ENCODE data around the gene SAXO1.
"Not testable (repeated sequence)": the region's sequence is repeated elsewhere in the genome, so short reads cannot be mapped to it uniquely, and the experiment has no call there.

The SAXO1 gene

DNA sequence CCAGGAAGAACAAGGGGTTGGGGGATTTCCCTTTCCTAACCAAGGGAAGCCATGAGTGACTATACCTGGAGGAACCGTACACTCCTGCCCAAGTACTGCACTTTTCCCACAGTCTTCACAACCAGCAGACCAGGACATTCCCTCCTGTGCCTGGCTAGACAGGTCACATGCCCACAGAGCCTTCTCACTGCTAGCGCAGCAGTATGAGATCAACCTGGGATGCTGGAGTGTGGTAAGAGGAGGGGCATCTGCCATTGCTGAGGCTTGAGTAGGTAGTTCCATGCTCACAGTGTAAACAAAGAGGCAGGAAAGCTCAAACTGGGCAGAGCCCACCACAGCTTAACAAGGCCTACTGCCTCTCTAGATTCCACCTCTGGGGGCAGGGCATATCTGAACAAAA is 35.9 kb downstream of the SAXO1 start:
- DNase-seq, result no peak

DNA sequence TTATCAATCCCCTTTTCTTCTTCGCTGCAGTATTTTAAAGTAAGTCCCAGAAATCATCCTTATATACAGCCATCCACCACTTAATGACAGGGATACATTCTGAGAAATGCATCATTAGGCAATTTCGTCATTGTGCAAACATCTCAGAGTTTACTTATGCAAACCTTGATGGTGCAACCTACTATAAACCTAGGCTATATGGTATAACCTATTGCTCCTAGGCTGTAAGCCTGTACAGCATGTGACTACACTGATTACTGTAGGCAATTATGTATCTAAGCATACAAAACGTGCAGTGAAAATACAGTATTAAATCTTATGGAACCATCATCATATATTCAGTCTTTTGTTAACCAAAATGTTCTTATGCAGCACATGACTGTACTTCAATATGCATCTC is 36.8 kb downstream of the SAXO1 start:
- no peak for DNase-seq

DNA sequence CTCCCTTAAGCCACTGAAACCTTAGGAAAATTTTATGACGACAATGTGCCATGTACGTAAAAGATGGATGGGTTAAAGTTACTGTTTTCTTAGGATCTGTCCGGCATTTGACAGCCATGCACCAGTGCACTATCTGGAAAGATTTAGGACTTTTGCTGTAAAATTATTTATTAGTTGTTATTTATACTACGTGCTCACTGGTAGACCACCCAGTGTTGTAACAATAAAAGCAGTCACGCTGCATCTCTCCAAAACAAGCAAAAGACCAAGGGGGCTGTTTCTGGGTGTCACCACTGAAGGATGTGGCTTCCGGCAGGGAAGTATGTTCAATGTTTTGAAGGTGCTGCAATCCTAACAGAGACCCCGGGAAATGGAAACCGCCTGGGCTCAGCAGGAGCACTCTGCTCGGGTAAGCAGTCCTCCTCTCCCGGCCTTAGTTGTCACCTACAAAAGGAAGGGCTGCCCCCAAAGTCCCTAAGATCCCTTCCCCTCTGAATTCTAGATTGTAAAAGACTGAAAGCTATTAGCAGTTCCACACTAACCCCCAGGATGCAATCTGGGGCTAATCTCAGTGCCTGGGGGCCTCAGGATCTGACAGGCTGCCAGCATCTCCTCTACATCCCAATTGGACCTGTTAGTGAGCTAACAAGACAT is 38.6 kb downstream of the SAXO1 start:
- DNase-seq, result no peak

DNA sequence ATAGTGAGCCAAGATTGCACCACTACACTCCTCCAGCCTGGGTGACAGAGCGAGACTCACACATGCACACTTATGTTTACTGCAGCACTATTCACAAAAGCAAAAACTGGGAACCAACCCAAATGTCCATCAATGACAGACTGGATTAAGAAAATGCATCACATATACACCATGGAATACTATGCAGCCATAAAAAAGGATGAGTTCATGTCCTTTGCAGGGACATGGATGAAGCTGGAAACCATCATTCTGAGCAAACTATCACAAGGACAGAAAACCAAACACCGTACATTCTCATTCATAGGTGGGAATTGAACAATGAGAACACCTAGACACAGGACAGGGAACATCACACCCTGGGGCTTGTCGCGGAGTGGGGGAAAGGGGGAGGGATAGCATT is 41.8 kb downstream of the SAXO1 start:
- not testable (repeated sequence) for DNase-seq

DNA sequence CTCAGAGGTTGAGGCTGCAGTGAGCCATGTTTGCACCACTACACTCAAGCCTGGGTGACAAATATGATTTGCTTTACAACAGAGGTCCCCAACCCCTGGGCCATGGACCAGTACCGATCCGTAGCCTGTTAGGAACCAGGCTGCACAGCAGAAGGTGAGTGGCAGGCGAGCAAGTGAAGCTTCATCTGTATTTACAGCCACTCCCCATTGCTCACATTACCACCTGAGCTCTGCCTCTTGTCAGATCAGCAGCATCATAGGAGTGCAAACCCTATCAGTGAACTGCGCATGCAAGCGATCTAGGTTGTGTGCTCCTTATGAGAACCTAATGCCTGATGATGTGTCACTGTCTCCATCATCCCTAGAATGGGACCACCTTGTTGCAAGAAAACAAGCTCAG is 42.5 kb downstream of the SAXO1 start:
- no peak for DNase-seq

DNA sequence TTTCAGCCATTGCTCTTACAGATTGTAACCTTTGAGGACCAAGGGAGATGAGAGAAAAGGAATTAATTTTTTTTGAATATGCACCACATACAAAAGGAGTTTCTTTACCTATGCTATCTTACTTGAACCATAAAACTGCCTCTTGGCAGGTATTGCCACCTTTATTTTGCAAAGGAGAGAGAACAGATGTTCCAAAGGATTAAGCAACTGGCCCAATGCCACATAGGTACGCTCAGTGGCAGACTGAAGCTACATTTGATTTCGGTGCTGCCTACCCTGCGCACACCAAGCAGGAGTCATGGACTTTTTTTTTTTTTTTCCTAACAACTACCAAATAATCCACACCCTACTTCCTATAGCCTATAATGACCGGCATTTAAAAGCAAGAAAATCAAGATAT is 43.1 kb downstream of the SAXO1 start:
- no peak for DNase-seq

DNA sequence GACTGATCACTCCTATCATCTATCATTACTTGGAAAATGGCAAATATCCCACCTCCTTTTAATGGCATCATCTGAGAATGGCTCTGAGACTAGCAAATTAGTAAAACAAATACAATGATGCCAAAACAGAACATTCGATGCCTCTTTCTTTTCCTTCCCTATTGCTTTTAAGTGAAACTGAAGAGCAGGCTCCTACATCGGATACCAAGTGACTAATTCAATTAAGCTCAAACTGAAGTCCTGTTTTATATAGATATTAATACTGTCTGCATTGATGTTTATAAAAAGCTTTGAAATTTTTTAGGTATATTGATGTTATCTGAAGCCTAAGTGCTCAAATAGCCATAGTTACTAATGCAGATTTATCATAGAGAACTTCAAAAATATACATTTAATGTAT is 43.9 kb downstream of the SAXO1 start:
- DNase-seq, result no peak

DNA sequence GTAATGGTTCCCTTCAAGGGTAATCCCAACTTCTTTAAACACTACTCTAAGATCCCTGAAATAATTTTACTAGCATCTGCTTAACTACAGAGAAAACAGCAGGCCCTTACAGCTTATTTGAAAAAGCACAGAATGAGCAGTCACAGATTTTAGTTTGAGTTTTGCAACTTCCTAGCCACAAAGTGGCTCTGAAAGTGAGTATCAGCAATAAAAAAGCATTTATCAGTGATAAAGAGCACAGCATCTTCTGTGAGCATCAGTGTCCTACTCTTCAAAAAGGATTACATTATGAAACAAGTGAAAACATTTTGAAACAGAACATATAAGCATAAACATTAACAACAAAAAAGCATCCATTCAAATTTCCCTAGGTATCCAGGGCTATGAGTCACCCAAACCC is 45.0 kb downstream of the SAXO1 start:
- no peak for DNase-seq

DNA sequence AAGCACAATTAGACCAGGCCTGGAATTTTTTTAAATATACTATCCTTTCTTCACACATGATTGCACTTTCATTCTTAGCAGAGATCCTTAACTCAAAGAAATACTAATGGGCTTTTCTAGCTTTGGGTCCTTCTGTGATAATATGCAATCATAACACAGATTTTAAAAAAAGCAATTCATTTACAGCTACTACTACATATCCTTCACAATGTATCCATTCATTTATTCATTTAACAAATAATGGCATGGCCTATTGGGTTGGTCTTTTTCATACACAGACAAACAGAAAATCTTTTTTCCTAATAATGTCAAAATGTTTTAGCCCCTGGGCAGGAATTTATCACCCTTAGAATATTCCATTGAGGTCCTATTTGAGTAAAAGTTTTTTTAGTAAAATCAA is 47.0 kb downstream of the SAXO1 start:
- no peak for DNase-seq

DNA sequence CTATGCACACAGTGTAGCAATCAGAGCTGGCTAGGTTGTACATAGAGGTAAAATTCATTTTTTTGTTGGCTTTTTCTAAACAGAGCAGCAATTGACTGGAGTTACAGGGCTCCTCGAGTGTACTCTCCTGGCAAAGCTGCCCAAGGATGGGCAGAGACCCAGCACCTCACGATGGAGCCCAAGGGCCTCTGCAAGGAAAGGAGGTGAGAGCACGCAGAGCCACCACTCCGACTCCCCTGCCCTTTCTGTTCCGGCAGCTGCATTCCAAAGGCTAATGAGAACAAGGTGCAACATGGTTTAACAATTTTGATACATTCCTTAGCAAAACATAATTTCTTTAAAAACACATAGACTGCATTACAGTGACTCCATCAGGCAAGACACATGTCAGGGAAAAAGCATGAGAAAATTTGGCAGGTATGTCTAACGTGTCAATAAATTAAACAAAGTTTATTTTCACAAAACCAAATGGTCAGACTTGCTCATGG is 47.5 kb downstream of the SAXO1 start:
- no peak for DNase-seq

DNA sequence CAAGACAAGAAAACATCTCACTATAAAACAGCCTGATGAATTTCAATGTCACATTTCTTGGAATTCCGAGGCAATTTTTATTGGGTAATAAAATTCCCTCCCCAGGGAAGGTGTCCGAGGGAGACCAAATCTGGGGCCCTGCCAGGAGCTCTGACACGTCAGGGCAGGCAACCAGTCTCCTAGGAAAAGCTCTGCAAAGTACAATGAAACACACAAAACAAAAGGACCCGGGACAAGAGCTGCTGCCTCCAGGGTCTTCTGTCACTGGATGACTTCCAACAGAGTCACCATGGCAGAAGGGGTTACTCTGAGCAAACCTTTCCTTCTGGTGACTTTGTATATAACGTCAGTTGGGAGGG is 50.8 kb downstream of the SAXO1 start:
- DNase-seq, result no peak

DNA sequence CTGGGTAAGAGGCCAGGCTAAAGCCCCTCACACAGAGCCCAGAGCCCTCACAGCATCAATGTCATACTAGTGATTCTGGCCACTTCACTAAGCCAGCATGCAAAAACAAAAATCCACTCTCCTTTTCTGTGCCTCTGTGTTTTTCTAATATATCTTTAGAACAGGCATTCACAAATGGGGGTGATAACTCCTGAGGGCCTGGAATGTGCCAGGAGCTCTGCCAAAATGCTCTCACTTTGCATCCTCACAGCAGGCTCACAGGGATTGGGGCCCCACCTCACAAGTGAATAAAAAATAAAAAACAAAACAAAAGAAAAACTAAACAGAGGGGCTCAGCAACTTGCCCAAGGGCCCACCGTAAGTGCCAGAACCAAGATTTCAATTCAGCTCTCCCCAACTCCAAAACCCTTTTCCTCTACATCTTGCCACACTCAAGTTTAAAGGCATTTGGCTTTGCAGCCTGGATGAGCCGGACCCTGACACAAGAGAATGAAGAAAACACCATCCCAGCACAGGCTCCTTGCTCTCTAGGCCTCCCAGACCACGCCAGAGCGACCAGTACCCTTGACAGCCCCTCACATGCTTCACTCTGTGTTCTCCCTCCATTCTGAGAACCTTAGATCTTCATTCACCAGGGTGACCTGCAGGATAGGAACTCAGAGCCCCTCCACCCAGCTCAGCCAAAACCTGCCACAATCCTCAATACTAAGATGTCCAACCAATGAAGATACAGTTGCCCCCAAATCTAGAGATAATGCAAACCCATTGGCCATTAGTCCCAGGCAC is 51.3 kb downstream of the SAXO1 start:
- DNase-seq, result no peak

DNA sequence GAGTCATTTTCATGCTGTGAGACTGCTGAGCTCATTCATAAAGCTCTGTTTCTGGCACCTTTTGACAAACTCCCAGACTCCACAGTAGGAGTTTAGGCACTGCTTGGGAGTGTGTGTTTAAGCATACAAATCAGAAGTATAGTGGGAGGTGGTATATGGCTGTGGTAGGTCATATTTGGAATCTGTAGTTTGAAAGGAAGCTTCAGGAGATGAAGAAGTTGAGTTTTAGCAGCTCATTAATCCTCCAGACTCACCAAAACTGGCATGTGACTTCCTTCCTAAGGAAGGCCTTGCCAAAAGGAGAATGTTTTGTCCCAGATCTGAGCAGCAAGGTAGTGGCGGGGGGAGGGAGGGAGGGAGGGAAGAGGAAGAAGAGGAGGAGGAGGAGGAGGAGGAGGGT is 52.8 kb downstream of the SAXO1 start:
- no peak for DNase-seq

DNA sequence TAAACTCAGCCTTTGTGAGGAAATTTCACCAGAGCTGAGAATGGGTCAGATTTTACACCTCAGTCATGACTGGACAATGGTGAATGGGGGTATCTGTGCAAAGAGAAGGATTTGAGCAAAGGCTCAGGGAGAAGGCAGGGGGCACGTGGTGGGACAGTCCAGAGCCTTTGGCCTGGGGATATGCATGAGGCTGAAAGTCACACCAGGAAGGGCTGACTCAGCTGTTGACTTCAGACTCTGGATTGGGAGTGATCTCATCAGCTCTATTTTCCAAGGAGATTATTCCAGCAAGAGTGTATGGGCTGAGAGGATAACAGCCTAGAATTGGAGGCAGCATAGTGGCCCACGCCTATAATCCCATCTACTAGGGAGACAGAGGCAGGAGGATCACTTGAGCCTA is 53.6 kb downstream of the SAXO1 start:
- DNase-seq, result no peak

DNA sequence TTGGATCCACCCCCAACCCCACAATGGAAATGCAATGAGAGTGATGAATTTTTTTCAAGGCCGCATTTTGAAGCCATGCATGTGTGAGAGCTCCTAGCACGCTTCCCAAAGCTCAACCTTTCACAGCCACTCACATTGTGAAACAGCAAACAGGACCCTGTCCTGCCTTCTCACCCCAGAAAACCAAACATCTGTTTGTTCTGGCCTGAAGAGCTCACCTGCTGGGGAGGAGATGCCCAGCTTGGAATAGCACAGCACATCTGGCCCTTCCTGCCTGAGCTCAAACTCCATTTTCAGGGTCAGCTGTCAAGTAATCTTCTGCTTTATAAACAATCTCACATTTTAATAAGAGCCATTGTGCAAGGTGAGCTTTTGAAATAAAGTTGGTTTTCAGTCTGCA is 54.8 kb downstream of the SAXO1 start:
- DNase-seq, result no peak

DNA sequence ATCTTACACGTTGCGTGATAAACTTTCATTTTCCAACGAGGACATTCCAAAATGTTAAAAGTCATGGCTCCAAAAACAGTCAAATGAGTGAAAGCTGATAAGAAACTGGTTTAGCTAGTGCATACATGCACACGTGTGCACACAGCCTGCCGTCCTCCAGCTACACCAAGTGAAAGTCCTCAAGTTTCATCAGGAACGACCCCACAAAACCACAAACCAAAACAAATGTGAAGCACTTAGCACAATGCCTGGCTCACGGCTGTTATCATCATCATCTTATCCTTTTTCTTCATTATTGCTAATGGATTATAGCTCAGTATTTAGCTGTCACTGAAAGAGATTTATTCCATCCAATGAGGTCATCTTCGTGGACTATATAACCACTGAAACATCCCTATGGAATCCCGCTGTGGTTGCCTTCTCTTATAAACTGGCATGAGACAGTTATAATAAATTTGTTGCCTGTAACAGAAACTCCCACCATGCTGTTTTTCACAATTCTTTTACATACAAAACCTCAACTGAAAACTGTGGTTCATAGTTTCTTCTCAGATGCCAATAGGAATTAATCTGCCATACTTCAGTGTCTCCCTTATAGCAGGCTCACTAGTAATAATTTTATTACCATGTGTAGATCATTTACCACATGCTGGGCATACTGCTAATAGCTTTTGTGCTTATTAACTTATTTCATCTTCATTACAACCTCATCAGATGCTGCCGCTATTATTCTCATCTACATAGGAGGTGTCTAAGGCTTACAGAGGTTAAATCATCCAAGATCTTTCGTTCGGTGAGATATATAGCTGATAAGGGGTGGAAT is 56.1 kb downstream of the SAXO1 start:
- DNase-seq, result no peak

DNA sequence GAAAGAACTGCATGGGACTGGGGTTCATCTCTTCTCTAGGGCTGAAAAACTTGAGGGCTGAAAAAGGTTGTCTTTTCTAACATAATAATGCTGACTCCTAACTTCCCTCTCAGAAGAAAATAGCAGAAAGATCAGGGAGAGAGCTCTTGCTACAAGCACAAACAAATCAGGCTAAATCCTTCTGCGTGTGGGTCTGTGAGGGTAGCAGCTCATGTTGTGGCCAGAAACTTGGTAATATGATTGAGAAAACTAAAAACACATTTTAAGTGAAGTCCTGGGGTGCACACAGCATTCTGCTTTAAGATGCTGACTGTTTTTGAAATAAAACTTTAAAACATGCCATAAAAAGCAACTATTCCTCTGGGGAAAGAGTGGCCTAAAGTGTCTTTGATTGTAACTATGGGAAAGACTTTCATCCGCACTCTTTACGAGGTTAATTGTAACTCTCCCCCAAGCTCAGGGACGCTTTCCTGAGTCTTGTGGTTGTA is 56.7 kb downstream of the SAXO1 start:
- DNase-seq, result no peak

DNA sequence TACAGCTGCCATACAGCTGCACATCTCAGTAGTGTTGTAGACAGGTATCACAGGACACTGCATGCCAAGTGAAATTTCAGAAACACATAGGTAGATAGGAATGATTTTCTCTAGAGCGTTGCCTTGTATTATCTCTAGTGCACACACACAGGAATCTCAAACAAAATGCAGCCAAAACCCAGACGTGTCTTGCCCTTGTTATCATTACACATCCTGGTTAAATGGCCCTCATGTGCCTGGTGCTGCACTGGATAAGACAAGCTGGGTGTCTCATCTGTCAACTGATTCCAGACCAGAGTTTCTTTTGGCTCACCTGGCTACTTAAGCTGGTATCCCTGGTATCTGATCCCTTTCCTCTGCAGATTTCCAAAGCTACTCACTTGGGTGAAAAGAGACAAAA is 59.7 kb downstream of the SAXO1 start:
- DNase-seq, result no peak

DNA sequence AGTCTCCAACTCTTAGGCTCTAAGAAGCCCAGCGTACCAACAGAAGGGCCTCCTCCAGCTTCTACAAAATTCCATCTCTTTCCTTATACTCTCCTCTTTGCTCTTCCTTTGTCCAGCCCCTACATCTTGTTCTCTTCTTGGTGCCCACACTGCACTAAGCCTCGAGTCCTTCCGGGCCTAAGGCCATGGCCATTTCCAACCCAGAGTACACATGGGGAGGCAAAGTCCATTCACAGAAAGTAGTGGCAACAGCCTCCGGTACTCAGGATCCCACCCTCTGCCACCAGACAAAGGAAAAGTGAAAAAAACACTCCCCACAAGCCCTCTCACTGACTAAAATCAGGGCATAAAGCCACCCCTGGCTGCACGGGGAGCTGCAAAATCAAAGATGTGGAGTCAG is 60.3 kb downstream of the SAXO1 start:
- DNase-seq, result no peak

DNA sequence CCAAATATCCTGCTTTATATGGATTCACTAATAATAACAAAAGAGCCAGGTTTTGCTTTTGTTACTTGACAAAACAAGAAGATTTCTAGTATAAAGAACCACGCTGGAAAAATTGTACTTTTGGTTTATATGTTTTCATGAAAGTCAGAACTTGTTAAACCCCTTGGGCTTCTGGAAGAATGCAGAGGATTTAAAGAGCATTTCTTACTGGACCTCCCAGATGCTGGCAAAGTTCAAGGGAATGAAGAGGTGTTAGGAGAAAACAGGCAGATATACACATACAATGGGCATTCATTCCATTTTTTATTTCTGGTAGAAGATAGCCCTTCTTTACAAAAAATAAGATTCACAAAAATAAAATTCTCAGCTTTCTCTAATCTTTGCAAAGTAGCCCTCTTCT is 61.1 kb downstream of the SAXO1 start:
- no peak for DNase-seq

DNA sequence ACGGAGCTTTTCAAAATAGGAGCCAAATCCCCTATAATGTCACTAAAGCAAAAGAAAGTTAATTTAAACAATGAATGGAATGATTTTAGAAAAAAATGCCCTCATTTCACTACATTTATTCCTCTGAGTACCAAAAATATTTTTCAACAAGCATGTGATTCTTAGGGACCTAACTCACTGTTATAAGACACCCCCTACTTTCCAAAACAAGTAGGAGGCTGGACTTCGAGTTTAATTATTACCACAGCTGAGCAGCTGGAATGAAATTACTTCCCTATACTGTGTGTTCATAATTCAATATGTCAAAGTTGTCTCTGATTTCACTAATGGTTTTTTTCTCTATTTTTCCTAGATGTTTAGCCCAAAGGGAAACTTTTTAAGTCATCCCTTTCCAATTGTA is 61.6 kb downstream of the SAXO1 start:
- DNase-seq, result no peak

DNA sequence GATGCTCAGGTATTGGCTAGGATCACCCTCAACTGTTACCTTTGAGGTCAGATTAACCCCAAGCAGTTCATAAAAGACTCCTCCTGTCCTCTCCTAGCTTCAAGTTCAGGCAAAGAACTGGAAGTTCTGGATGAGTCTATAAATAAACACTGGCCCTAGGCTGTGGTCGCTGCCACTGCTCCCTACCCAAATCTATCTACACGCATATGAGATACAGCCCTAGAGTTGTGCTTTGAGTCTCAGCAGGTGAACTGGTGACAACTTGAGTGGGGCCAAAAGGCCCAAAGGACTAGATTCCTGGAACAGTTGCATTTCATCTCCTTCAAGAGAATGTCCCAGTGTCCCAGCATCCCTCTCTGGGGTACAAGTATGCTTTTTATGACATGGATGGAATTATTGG is 62.6 kb downstream of the SAXO1 start:
- DNase-seq, result no peak

DNA sequence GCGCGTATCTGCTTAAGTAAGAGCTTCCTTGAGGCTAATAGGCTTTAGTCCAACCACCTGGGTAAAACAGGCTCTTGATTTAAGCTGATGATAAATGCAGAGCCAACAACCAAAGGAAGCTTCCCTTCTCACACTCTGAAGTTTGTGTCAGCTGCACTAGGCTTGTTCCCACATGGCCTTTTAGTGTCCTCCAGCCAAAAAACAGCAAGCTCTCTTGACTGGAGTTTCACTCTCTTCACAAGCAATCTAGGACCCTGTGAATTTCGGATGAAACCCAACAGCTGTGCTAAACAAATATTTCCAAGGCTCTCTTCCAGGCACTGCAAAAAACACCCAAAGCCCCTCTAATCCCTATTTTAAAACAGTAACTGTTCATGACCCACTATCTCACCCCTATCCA is 63.9 kb downstream of the SAXO1 start:
- no peak for DNase-seq

DNA sequence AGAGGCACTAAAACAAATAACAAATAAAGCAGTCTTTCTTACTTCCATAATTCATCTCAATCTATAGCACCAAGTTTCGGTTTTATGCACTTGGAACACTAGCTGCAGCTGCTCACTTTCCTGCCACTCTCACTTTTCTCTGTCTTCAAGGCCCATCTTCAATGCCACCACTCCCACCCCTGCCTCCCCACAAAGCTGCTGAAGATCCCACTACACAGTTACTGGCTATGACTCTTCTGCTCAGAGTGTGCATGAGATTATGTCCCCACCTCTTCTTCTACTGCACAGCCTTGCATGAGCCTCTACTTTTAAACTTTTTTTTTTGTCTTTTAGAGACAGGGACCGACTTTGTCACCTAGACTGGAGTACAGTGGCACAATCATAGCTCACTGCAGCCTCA is 77.4 kb downstream of the SAXO1 start:
- no peak for DNase-seq
